Fibroblast of lung (primary cell): ENCODE results near the gene ARF1. TPM values are rescaled to one million over a fixed set of nuclear protein-coding genes. Genes with fewer than 3 reads are reported as not detected.

Experiments used
- DNase-seq, 2 donors: peaks; one replicate each; pipeline versions ENCODE4 v3.0.0 to v3.0.0-alpha.2; 2010; ENCODE audit warnings: low read depth in 2 of 2
- H2AFZ ChIP-seq: 2 replicates; pipeline ENCODE4 v1.5.1; 2012; ENCODE audit warnings: low read length, control low read depth, inconsistent platforms
- H3K27ac ChIP-seq: 2 replicates; pipeline ENCODE4 v1.5.1; 2011; ENCODE audit warnings: low read length, control low read depth; ENCODE audit not compliant: insufficient read depth
- H3K27me3 ChIP-seq: 2 replicates; pipeline ENCODE4 v1.5.1; 2011; ENCODE audit warnings: mild to moderate bottlenecking, low read length; ENCODE audit not compliant: control insufficient read depth, insufficient read depth
- H3K36me3 ChIP-seq: 2 replicates; pipeline ENCODE4 v1.5.1; 2011; ENCODE audit warnings: low read length; ENCODE audit not compliant: control insufficient read depth, insufficient read depth
- H3K4me1 ChIP-seq: 2 replicates; pipeline ENCODE4 v1.5.1; 2011; ENCODE audit warnings: low read length; ENCODE audit not compliant: control insufficient read depth, insufficient read depth; ENCODE audit errors: extremely low read depth
- H3K4me2 ChIP-seq: 2 replicates; pipeline ENCODE4 v1.5.1; 2011; ENCODE audit warnings: low read length, control low read depth; ENCODE audit not compliant: insufficient read depth; ENCODE audit errors: extremely low read depth
- H3K4me3 ChIP-seq, 4 experiments: fragments of 200-600 bp in 1 of 4; sonication (generic) in 1 of 4; replicated peaks in 1 of 4; 2 replicates each; pipeline ENCODE4 v1.5.1; 2011 to 2016; ENCODE audit warnings: low read length in 4 of 4, low read depth in 3 of 4, mild to moderate bottlenecking in 3 of 4, control low read depth in 2 of 4, inconsistent platforms in 1 of 4, mixed read lengths in 1 of 4; ENCODE audit not compliant: insufficient read depth in 1 of 4; ENCODE audit errors: control extremely low read depth in 1 of 4
- H3K79me2 ChIP-seq: 2 replicates; pipeline ENCODE4 v1.5.1; 2012; ENCODE audit warnings: mild to moderate bottlenecking, low read length, inconsistent platforms; ENCODE audit not compliant: control insufficient read depth, insufficient read depth
- H3K9ac ChIP-seq: 2 replicates; pipeline ENCODE4 v1.5.1; 2011; ENCODE audit warnings: mild to moderate bottlenecking, low read length, control low read depth; ENCODE audit not compliant: insufficient read depth
- H3K9me3 ChIP-seq: 2 replicates; pipeline ENCODE4 v1.5.1; 2012; ENCODE audit warnings: low read depth, low read length; ENCODE audit not compliant: control insufficient read depth, insufficient read depth
- H4K20me1 ChIP-seq: 2 replicates; pipeline ENCODE4 v1.5.1; 2011; ENCODE audit warnings: low read length; ENCODE audit not compliant: control insufficient read depth, insufficient read depth; ENCODE audit errors: extremely low read depth
- CTCF ChIP-seq, 2 donors: IDR thresholded peaks in 1 of 2; conservative IDR thresholded peaks in 1 of 2; 1 replicate in 1 of 2; 2 replicates in 1 of 2; pipeline ENCODE4 v1.5.1; 2011 to 2012; ENCODE audit warnings: low read length in 2 of 2, control low read depth in 1 of 2, inconsistent platforms in 1 of 2, low read depth in 1 of 2, mild to moderate bottlenecking in 1 of 2
- EZH2 ChIP-seq: IDR thresholded peaks from 2 replicates; pipeline ENCODE4 v1.5.1; 2012; ENCODE audit warnings: low read length, control low read depth, mild to moderate bottlenecking; ENCODE audit errors: missing control alignments
- polyA plus RNA-seq, 2 donors: library from polyadenylated mRNA; depleted of rRNA in 1 of 2; stranded (reverse) in 1 of 2; unstranded in 1 of 2; fragments of >200 nt; gene quantifications; 2 replicates each; pipeline ENCODE4 v1.2.1, GENCODE V29; 2011 to 2012; ENCODE audit warnings: missing spikeins in 1 of 2
- total RNA-seq: library from RNA; depleted of rRNA; stranded (reverse); fragments of >200 nt; gene quantifications from 2 replicates; pipeline ENCODE4 v1.2.1, GENCODE V29; 2014

ARF1 gene
- total and polyA plus RNA-seq, 2 donors (not counting 1 experiment from before 2014, with no cell fraction given) = 261 to 546 TPM

GRCh38 chr1:228120351-228120750, 37.8 kb downstream of the ARF1 start:
- no peaks in the 10 kb centered on the region for H3K27me3 ChIP-seq
- no peak overlapping the region for H2AFZ ChIP-seq
- no peaks in the 10 kb centered on the region for H3K9me3 ChIP-seq
- H3K27ac ChIP-seq = no peak overlapping the region
- no peaks in the 10 kb centered on the region for H3K4me1 ChIP-seq
- H3K4me3 ChIP-seq = no peak overlapping the region
- H3K36me3 ChIP-seq = no peaks in the 10 kb centered on the region
- TF ChIP-seq CTCF (conservative IDR thresholded peaks at IDR 0.05 in 1 of 2, IDR thresholded peaks at IDR 0.05 in 1 of 2; ENCODE audit: low read depth in 1 of 2, low read length in 2 of 2) = no peak
- no peak for TF ChIP-seq EZH2
- H3K4me2 ChIP-seq = no peak overlapping the region
- H4K20me1 ChIP-seq = no peaks in the 10 kb centered on the region
- no peak overlapping the region for H3K9ac ChIP-seq
- no peak for DNase-seq
- no peaks in the 10 kb centered on the region for H3K79me2 ChIP-seq

GRCh38 chr1:228120857-228121489, 38.5 kb downstream of the ARF1 start:
- peak in 1 of 2 donors; percentile 13 for DNase-seq

GRCh38 chr1:228122921-228123441, 40.5 kb downstream of the ARF1 start:
- Histone ChIP-seq H3K9ac (no peak overlapping the region), H3K4me2 (no peak overlapping the region), H3K36me3 (no peaks in the 10 kb centered on the region), H3K4me3 (no peak overlapping the region), H2AFZ (no peak overlapping the region), H3K4me1 (no peaks in the 10 kb centered on the region), H3K9me3 (no peaks in the 10 kb centered on the region), H3K79me2 (no peaks in the 10 kb centered on the region), H4K20me1 (no peaks in the 10 kb centered on the region), H3K27ac (no peak overlapping the region), H3K27me3 (peaks cover 3% of the 10 kb centered on the region)
- DNase-seq = no peak
- TF ChIP-seq CTCF (conservative IDR thresholded peaks at IDR 0.05 in 1 of 2, IDR thresholded peaks at IDR 0.05 in 1 of 2; ENCODE audit: low read depth in 1 of 2, low read length in 2 of 2) (no peak), EZH2 (no peak)

More at GRCh38 chr1:228120857-228121489, 38.5 kb downstream of the ARF1 start:
- H3K4me3 ChIP-seq = no peak overlapping the region
- no peaks in the 10 kb centered on the region for H4K20me1 ChIP-seq
- H3K36me3 ChIP-seq = no peaks in the 10 kb centered on the region
- no peak overlapping the region for H3K4me2 ChIP-seq
- H3K9me3 ChIP-seq = no peaks in the 10 kb centered on the region
- TF ChIP-seq EZH2 (no peak), CTCF (conservative IDR thresholded peaks at IDR 0.05 in 1 of 2, IDR thresholded peaks at IDR 0.05 in 1 of 2; ENCODE audit: low read depth in 1 of 2, low read length in 2 of 2) (no peak)
- H3K27ac ChIP-seq = no peak overlapping the region
- H3K79me2 ChIP-seq = no peaks in the 10 kb centered on the region
- H2AFZ ChIP-seq = no peak overlapping the region
- H3K4me1 ChIP-seq = no peaks in the 10 kb centered on the region
- no peak overlapping the region for H3K9ac ChIP-seq
- no peaks in the 10 kb centered on the region for H3K27me3 ChIP-seq
